ENCODE results near the gene RFPL4AL1.
A peak's percentile ranks its signal among the peaks of the same experiment; 100 is the strongest.
"Not testable (repeated sequence)": the region's sequence is repeated elsewhere in the genome, so short reads cannot be mapped to it uniquely, and the experiment has no call there.

Gene RFPL4AL1

GRCh38 chr19:55768818-55769217 lies at the start of gene RFPL4AL1:
Gene RFPL4AL1, plus strand, starts transcription at chr19:55769118. Its CDS starts 2,687 bp downstream, at chr19:55771805.
- DNase-seq = not testable (repeated sequence)

GRCh38 chr19:55720214-55720746 lies 48.6 kb upstream of the RFPL4AL1 start:
- no peak for DNase-seq

GRCh38 chr19:55720801-55721200 lies 48.1 kb upstream of the RFPL4AL1 start:
- DNase-seq = no peak

GRCh38 chr19:55723491-55723890 lies 45.4 kb upstream of the RFPL4AL1 start:
- no peak for DNase-seq

DNA sequence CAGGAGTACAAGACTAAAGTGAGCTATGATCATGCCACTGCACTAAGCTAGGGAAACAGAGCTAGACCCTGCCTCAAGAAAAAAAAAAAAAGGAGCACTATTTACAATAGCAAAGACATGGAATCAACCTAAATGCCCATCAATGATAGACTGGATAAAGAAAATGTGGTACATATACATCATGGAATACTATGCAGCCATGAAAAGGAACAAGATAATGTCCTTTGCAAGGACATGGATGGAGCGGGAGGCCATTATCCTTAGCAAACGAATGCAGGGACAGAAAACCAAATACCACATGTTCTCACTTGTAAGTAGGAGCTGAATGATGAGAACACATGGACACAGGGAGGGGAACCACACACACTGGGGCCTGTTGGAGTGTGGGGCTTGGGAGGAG lies 38.5 kb upstream of the RFPL4AL1 start:
- not testable (repeated sequence) for DNase-seq

GRCh38 chr19:55738302-55738701 lies 30.6 kb upstream of the RFPL4AL1 start, which contains the start of gene NLRP9:
Gene NLRP9, minus strand, starts transcription at chr19:55738402. Its CDS starts 28 bp downstream, at chr19:55738374.
- no peak for DNase-seq

GRCh38 chr19:55750715-55751114 lies 18.2 kb upstream of the RFPL4AL1 start:
- DNase-seq = no peak

DNA sequence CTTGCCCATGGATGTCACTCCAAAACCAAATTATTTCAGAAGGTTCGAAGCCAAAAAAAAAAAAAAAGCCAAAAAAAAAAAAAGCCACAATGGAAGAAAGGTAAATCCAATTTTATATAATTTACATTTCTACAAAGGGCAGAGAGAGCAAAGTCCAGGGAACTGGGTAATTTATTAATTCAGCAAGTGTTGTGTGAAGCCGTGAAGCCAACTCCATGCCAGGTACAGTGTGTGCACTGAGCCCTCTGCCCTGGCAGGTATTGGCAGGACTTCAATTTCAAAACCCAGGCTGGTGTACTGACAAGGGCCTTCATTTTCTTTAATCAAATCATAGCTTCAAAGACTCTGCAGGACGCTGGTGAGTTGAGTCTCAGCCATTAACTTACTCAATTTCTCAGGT lies 15.5 kb upstream of the RFPL4AL1 start:
- DNase-seq = no peak

DNA sequence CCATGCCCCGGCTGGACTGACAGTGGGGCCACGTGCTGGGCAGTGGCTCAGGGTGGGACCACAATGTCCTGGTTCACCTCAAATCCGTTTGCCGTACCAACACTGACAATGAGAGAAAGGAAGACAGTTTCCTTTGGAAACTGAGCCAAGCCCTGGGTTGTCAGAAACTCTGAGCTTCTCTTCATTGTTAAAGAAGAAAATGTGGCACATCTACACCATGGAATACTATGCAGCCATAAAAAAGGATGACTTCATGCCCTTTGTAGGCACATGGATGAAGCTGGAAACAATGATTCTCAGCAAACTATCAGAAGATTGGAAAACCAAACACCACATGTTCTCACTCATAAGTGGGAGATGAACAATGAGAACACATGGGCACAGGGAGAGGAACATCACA lies 12.1 kb upstream of the RFPL4AL1 start:
- DNase-seq = not testable (repeated sequence)

DNA sequence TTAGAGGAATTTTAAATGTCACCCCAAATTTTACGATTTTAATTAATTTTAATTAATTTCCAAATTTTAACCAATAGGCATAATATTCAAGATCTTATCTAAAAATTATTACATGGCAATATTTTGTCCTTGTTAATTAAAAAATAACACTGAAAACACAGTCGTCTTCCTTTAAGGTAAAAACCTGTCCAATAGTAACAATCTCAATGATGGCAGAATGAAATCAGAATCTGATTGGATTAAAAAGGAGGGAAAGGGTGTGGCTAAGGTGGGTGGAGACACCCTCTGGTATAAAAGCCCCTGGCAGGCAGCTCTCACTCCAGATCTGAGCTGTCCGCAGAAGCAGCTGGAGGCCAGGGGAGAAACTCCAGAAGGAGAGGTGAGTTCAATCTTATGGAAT lies 10.1 kb upstream of the RFPL4AL1 start, which contains the start of gene RFPL4A:
Gene RFPL4A, plus strand, starts transcription at position 301 of the 400 bp plus-strand sequence. CDS start 2,704 bp downstream, outside the sequence.
- not testable (repeated sequence) for DNase-seq

DNA sequence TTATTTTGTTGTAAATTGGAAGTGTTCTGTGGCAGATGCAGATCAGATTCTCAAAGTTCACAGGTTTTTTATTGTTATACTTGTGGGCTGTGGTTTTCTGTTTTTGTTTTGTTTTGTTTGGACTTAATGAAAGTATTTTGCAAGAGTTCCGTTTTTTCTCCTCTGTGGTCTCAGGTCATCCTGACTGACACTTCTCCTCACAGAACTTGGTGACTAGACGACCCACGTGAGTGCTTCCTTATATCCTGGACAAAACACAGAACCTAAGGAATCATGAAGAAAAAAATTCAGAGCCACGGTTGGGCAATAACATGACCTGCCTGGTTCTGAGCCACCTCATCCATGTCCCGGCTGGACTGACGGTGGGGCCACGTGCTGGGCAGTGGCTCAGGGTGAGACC lies 2.5 kb upstream of the RFPL4AL1 start:
- no peak for DNase-seq

DNA sequence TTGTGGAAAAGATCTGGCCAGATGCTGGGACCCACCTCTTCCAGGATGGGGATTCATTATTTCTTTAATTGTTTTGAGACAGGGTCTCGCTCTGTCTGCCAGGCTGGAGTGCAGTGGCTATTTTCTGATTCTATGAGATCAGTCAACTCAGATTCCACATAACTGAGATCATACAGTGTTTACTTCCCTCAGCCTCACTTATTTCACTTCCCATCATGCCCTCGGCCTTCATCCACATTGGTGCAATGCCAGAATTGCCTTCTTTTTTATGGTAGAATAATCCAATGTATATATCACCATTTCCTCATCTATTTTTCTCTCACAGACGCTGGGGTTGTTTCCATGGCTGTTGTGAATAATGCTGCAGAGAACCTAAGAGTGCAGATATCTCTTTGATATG lies 714 bp downstream of the RFPL4AL1 start:
- not testable (repeated sequence) for DNase-seq

DNA sequence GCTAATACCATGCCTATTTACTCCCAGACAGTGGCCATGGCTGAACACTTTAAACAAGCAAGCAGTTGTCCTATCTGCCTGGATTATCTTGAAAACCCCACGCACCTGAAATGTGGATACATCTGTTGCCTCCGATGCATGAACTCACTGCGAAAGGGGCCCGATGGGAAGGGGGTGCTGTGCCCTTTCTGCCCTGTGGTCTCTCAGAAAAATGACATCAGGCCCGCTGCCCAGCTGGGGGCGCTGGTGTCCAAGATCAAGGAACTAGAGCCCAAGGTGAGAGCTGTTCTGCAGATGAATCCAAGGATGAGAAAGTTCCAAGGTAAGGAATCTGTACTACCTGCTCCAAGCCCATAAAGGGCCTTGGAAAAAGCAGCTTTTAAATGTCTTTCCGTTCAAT lies 8.6 kb downstream of the RFPL4AL1 start:
- no peak for DNase-seq

DNA sequence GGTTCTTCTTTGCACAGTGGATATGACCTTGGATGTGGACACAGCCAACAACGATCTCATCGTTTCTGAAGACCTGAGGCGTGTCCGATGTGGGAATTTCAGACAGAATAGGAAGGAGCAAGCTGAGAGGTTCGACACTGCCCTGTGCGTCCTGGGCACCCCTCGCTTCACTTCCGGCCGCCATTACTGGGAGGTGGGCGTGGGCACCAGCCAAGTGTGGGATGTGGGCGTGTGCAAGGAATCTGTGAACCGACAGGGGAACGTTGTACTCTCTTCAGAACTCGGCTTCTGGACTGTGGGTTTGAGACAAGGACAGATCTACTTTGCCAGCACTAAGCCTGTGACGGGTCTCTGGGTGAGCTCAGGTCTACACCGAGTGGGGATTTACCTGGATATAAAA lies 9.4 kb downstream of the RFPL4AL1 start:
- no peak for DNase-seq

DNA sequence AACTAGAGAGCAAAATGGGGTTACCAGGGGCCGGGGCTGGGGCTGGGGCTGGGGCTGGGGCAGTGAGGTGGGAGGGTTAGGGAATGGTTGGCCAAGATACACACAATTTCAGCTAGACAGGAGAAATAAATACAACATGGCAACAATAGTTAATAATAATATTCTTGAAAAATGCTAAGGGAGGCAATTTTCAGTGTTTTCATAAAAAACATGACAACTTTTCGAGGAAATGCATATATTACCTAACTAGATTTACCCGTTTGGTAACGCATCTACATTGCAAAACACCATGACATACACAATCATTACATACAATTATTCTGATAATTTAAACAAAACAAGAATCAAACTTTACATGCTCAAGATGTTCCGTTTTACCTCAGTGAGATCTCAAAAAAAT lies 12.2 kb downstream of the RFPL4AL1 start:
- no peak for DNase-seq

GRCh38 chr19:55795021-55795420 lies 26.1 kb downstream of the RFPL4AL1 start:
- DNase-seq = no peak

DNA sequence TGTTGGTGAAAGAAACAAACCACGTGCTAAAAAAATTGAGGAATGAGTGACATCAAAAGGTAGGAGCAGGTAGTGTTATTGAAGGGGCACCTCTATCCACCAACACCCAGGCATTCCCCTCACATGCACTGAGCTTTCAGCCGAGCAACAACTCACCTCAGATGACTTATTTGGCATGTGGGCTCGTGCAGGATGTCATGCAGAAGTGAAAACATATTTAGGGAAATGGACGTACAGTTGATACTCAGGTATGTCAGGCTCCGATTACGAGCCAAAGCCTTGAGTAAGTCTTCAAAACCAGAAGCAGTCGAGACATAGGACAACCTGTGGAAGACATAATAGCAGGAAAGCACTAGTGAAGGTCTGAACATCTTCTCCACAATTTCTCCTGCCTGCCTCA lies 32.5 kb downstream of the RFPL4AL1 start:
- no peak for DNase-seq

- no peak for DNase-seq
Observed at GRCh38 chr19:55802281-55802680, 33.4 kb downstream of the RFPL4AL1 start.

DNA sequence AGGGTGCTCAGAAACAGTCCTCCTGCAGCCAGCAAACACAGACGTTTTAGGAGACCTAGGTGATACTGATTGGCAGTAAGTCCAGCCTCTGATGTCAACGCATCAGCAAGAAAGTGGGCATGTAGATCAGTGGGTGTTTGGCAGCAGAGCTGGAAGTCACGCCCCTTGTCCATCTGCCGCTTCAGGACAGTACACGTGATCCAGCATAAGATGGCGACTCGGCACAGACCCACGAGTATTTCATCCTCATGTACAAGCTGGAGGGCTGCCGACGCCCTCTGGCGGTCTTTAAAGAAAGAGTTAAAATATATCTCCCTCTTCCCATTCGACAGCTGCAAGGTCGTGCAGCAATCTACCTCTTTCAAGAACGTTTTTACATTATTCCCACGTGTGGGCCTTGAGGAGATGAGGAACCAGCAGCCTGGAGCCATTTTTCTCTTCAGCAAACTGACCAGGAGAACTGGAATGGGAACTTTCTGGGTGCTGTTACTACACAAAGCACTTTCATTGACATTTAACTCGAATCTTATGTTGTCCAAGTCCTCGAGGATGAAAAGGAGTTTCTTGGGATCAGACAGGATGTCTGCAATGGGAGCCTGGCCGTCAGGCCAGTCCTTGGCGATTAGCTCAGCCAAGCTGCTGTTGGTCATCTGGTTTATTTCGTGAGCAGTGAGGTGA lies 40.6 kb downstream of the RFPL4AL1 start:
- DNase-seq = peak; percentile 57 to 58

- no peak for DNase-seq
Observed at GRCh38 chr19:55811340-55811739, 42.4 kb downstream of the RFPL4AL1 start.

DNA sequence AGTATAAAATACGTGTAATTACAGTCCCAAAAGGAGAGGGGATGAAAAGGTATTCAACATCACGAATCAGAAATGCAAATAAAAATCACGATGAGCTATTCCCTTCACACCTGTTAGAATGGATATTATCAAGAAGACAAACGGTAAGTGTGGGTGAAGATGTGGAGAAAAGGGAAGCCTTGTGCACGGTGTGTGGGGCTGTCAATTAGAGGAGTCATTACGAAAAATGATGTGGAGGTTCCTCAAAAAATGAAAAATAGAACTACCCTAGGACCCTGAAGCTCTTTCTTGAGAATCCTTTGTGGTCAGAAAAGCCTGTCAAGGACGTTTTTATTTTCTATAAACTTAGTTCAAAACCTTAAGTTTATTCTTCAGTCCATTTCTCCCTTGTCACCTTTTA lies 43.5 kb downstream of the RFPL4AL1 start:
- DNase-seq = no peak

GRCh38 chr19:55813906-55814305 lies 45.0 kb downstream of the RFPL4AL1 start:
- no peak for DNase-seq

GRCh38 chr19:55820037-55820436 lies 51.1 kb downstream of the RFPL4AL1 start:
- DNase-seq = no peak
